ENCODE measurements around the gene C5AR2.

C5AR2 gene

GRCh38 chr19:47310323-47310722, 21.7 kb upstream of the C5AR2 start:
- Histone ChIP-seq H3K27me3 (ENCODE audit: control insufficient read depth, insufficient read depth, low read length) (no peaks in the 10 kb centered on the region), H3K9ac (ENCODE audit: low read depth, low read length) (no peak overlapping the region), H3K4me2 (ENCODE audit: low read length) (no peak overlapping the region), H3K4me1 (ENCODE audit: control insufficient read depth, insufficient read depth, low read length) (peaks cover 16% of the 10 kb centered on the region), H3K36me3 (ENCODE audit: insufficient read depth, low read length) (no peaks in the 10 kb centered on the region), H3K9me3 (replicated peaks; ENCODE audit: low read length) (no peaks in the 10 kb centered on the region), H3K4me3 (ENCODE audit: low read length) (no peak overlapping the region)

- Histone ChIP-seq H3K4me1 (ENCODE audit: control insufficient read depth, insufficient read depth, low read length) (peaks cover 17% of the 10 kb centered on the region), H3K4me2 (ENCODE audit: low read length) (no peak overlapping the region), H3K4me3 (ENCODE audit: low read length) (no peak overlapping the region), H3K9me3 (replicated peaks; ENCODE audit: low read length) (no peaks in the 10 kb centered on the region), H3K27me3 (ENCODE audit: control insufficient read depth, insufficient read depth, low read length) (no peaks in the 10 kb centered on the region), H3K9ac (ENCODE audit: low read depth, low read length) (no peak overlapping the region), H3K36me3 (ENCODE audit: insufficient read depth, low read length) (no peaks in the 10 kb centered on the region)
Observed at GRCh38 chr19:47310819-47311218, 21.2 kb upstream of the C5AR2 start.

GRCh38 chr19:47312366-47313006, 19.5 kb upstream of the C5AR2 start:
- no peaks in the 10 kb centered on the region for H3K27me3 ChIP-seq (ENCODE audit: control insufficient read depth, insufficient read depth, low read length)
- H3K36me3 ChIP-seq (ENCODE audit: insufficient read depth, low read length), result no peaks in the 10 kb centered on the region
- H3K9ac ChIP-seq (ENCODE audit: low read depth, low read length), result no peak overlapping the region
- no peaks in the 10 kb centered on the region for H3K9me3 ChIP-seq (replicated peaks; ENCODE audit: low read length)
- peaks cover 17% of the 10 kb centered on the region for H3K4me1 ChIP-seq (ENCODE audit: control insufficient read depth, insufficient read depth, low read length)
- H3K4me2 ChIP-seq (ENCODE audit: low read length), result no peak overlapping the region
- no peak overlapping the region for H3K4me3 ChIP-seq (ENCODE audit: low read length)

GRCh38 chr19:47313754-47314295, 18.1 kb upstream of the C5AR2 start:
- no peak overlapping the region for H3K4me3 ChIP-seq (ENCODE audit: low read length)

GRCh38 chr19:47315125-47315821, 16.7 kb upstream of the C5AR2 start:
- H3K4me2 ChIP-seq (ENCODE audit: low read length), result peak overlapping the region; percentile 29
- no peak overlapping the region for H3K4me3 ChIP-seq (ENCODE audit: low read length)
- no peak overlapping the region for H3K9ac ChIP-seq (ENCODE audit: low read depth, low read length)
- peaks cover 7% of the 10 kb centered on the region for H3K4me1 ChIP-seq (ENCODE audit: control insufficient read depth, insufficient read depth, low read length)
- no peaks in the 10 kb centered on the region for H3K27me3 ChIP-seq (ENCODE audit: control insufficient read depth, insufficient read depth, low read length)
- H3K36me3 ChIP-seq (ENCODE audit: insufficient read depth, low read length), result no peaks in the 10 kb centered on the region
- no peaks in the 10 kb centered on the region for H3K9me3 ChIP-seq (replicated peaks; ENCODE audit: low read length)

More at GRCh38 chr19:47313754-47314295, 18.1 kb upstream of the C5AR2 start:
- Histone ChIP-seq H3K4me1 (ENCODE audit: control insufficient read depth, insufficient read depth, low read length) (peaks cover 16% of the 10 kb centered on the region), H3K36me3 (ENCODE audit: insufficient read depth, low read length) (no peaks in the 10 kb centered on the region), H3K27me3 (ENCODE audit: control insufficient read depth, insufficient read depth, low read length) (no peaks in the 10 kb centered on the region), H3K4me2 (ENCODE audit: low read length) (no peak overlapping the region), H3K9me3 (replicated peaks; ENCODE audit: low read length) (no peaks in the 10 kb centered on the region), H3K9ac (ENCODE audit: low read depth, low read length) (no peak overlapping the region)

- no peaks in the 10 kb centered on the region for H3K36me3 ChIP-seq (ENCODE audit: insufficient read depth, low read length)
- no peak overlapping the region for H3K4me3 ChIP-seq (ENCODE audit: low read length)
- H3K9me3 ChIP-seq (replicated peaks; ENCODE audit: low read length), result no peaks in the 10 kb centered on the region
- no peak overlapping the region for H3K4me2 ChIP-seq (ENCODE audit: low read length)
- H3K9ac ChIP-seq (ENCODE audit: low read depth, low read length), result no peak overlapping the region
- no peaks in the 10 kb centered on the region for H3K27me3 ChIP-seq (ENCODE audit: control insufficient read depth, insufficient read depth, low read length)
- H3K4me1 ChIP-seq (ENCODE audit: control insufficient read depth, insufficient read depth, low read length), result peaks cover 7% of the 10 kb centered on the region
Observed at GRCh38 chr19:47316513-47316912, 15.5 kb upstream of the C5AR2 start.

GRCh38 chr19:47319923-47320871, 11.8 kb upstream of the C5AR2 start:
- Histone ChIP-seq H3K4me1 (ENCODE audit: control insufficient read depth, insufficient read depth, low read length) (peaks cover 7% of the 10 kb centered on the region), H3K36me3 (ENCODE audit: insufficient read depth, low read length) (no peaks in the 10 kb centered on the region)

GRCh38 chr19:47321630-47322029, 10.3 kb upstream of the C5AR2 start:
- Histone ChIP-seq H3K9me3 (replicated peaks; ENCODE audit: low read length) (no peaks in the 10 kb centered on the region), H3K4me1 (ENCODE audit: control insufficient read depth, insufficient read depth, low read length) (no peaks in the 10 kb centered on the region), H3K36me3 (ENCODE audit: insufficient read depth, low read length) (no peaks in the 10 kb centered on the region), H3K27me3 (ENCODE audit: control insufficient read depth, insufficient read depth, low read length) (peaks cover 9% of the 10 kb centered on the region), H3K9ac (ENCODE audit: low read depth, low read length) (no peak overlapping the region), H3K4me3 (ENCODE audit: low read length) (no peak overlapping the region), H3K4me2 (ENCODE audit: low read length) (no peak overlapping the region)

More at GRCh38 chr19:47319923-47320871, 11.8 kb upstream of the C5AR2 start:
- no peak overlapping the region for H3K9ac ChIP-seq (ENCODE audit: low read depth, low read length)
- H3K9me3 ChIP-seq (replicated peaks; ENCODE audit: low read length), result no peaks in the 10 kb centered on the region
- no peak overlapping the region for H3K4me3 ChIP-seq (ENCODE audit: low read length)
- H3K4me2 ChIP-seq (ENCODE audit: low read length), result no peak overlapping the region
- peaks cover 6% of the 10 kb centered on the region for H3K27me3 ChIP-seq (ENCODE audit: control insufficient read depth, insufficient read depth, low read length)

GRCh38 chr19:47322058-47322457, 9.9 kb upstream of the C5AR2 start:
- Histone ChIP-seq H3K36me3 (ENCODE audit: insufficient read depth, low read length) (no peaks in the 10 kb centered on the region), H3K4me3 (ENCODE audit: low read length) (no peak overlapping the region), H3K9me3 (replicated peaks; ENCODE audit: low read length) (no peaks in the 10 kb centered on the region), H3K27me3 (ENCODE audit: control insufficient read depth, insufficient read depth, low read length) (peaks cover 9% of the 10 kb centered on the region), H3K9ac (ENCODE audit: low read depth, low read length) (no peak overlapping the region), H3K4me2 (ENCODE audit: low read length) (no peak overlapping the region), H3K4me1 (ENCODE audit: control insufficient read depth, insufficient read depth, low read length) (no peaks in the 10 kb centered on the region)

- H3K4me3 ChIP-seq (ENCODE audit: low read length), result no peak overlapping the region
- no peaks in the 10 kb centered on the region for H3K9me3 ChIP-seq (replicated peaks; ENCODE audit: low read length)
- H3K36me3 ChIP-seq (ENCODE audit: insufficient read depth, low read length), result no peaks in the 10 kb centered on the region
- peaks cover 9% of the 10 kb centered on the region for H3K27me3 ChIP-seq (ENCODE audit: control insufficient read depth, insufficient read depth, low read length)
- no peaks in the 10 kb centered on the region for H3K4me1 ChIP-seq (ENCODE audit: control insufficient read depth, insufficient read depth, low read length)
- H3K4me2 ChIP-seq (ENCODE audit: low read length), result no peak overlapping the region
- no peak overlapping the region for H3K9ac ChIP-seq (ENCODE audit: low read depth, low read length)
Observed at GRCh38 chr19:47323409-47323808, 8.6 kb upstream of the C5AR2 start.

- Histone ChIP-seq H3K36me3 (ENCODE audit: insufficient read depth, low read length) (no peaks in the 10 kb centered on the region), H3K4me2 (ENCODE audit: low read length) (no peak overlapping the region), H3K4me1 (ENCODE audit: control insufficient read depth, insufficient read depth, low read length) (no peaks in the 10 kb centered on the region), H3K27me3 (ENCODE audit: control insufficient read depth, insufficient read depth, low read length) (peaks cover 9% of the 10 kb centered on the region), H3K9me3 (replicated peaks; ENCODE audit: low read length) (no peaks in the 10 kb centered on the region), H3K4me3 (ENCODE audit: low read length) (no peak overlapping the region), H3K9ac (ENCODE audit: low read depth, low read length) (no peak overlapping the region)
Observed at GRCh38 chr19:47323872-47324271, 8.1 kb upstream of the C5AR2 start.
